Renal pelvis (tissue), 4 donors: ENCODE measurements around the gene CLDND2. TPM values are rescaled to one million over a fixed set of nuclear protein-coding genes. Genes with fewer than 3 reads are reported as not detected.

Experiments
- DNase-seq: peaks from one replicate; pipeline ENCODE4 v3.0.0-alpha.2; 2013
- polyA plus RNA-seq, 3 donors: library from polyadenylated mRNA; unstranded; fragments of 120-200 nt; gene quantifications; one replicate each; pipeline ENCODE4 v1.2.1, GENCODE V29; 2013; ENCODE audit not compliant: insufficient read length in 3 of 3

Gene CLDND2
- polyA plus RNA-seq, 3 donors: 1.8 to 2.7 (median 2.6) TPM

- no peak for DNase-seq
These were observed 34.9 kb downstream of the CLDND2 start for GRCh38 chr19:51333836-51334460.

- DNase-seq: no peak
These were observed 37.1 kb downstream of the CLDND2 start for GRCh38 chr19:51331716-51332115.

- DNase-seq: no peak
These were observed 37.6 kb downstream of the CLDND2 start for GRCh38 chr19:51331193-51331592.

GRCh38 chr19:51330366-51330765 is 38.4 kb downstream of the CLDND2 start:
- DNase-seq: no peak

GRCh38 chr19:51329411-51329810 is 39.4 kb downstream of the CLDND2 start:
- no peak for DNase-seq

GRCh38 chr19:51327066-51328001 is 41.5 kb downstream of the CLDND2 start:
- DNase-seq: peak; percentile 55

- DNase-seq: no peak
These were observed 42.4 kb downstream of the CLDND2 start for GRCh38 chr19:51326216-51327065.

GRCh38 chr19:51325161-51325976 is 43.4 kb downstream of the CLDND2 start:
- DNase-seq: no peak

GRCh38 chr19:51324167-51324481 is 44.7 kb downstream of the CLDND2 start:
- DNase-seq: no peak

GRCh38 chr19:51323481-51324166 is 45.2 kb downstream of the CLDND2 start:
- DNase-seq: no peak

GRCh38 chr19:51321799-51322198 is 47.0 kb downstream of the CLDND2 start:
- no peak for DNase-seq

- peak; percentile 62 for DNase-seq
These were observed 48.5 kb downstream of the CLDND2 start for GRCh38 chr19:51320280-51320657.

- no peak for DNase-seq
These were observed 49.0 kb downstream of the CLDND2 start for GRCh38 chr19:51319649-51320279.

- no peak for DNase-seq
These were observed 49.8 kb downstream of the CLDND2 start for GRCh38 chr19:51318687-51319648.

- DNase-seq: no peak
These were observed 50.8 kb downstream of the CLDND2 start for GRCh38 chr19:51317968-51318367.

- no peak for DNase-seq
These were observed 51.4 kb downstream of the CLDND2 start for GRCh38 chr19:51317376-51317775.
